Uterus (tissue), 2 donors: Measurements from ENCODE around the gene NLRP12.

Source experiments
- CTCF ChIP-seq, 4 experiments: fragments of 200-600 bp in 2 of 4; fragments of 450-650 bp in 2 of 4; sonication (generic) in 2 of 4; IDR thresholded peaks; one replicate each; pipeline ENCODE4 v1.5.1; 2016 to 2019; ENCODE audit warnings: antibody characterized with exemption in 4 of 4, mild to moderate bottlenecking in 2 of 4, moderate library complexity in 1 of 4
- POLR2A ChIP-seq, 2 donors: fragments of 450-650 bp; IDR thresholded peaks; one replicate each; pipeline ENCODE4 v1.6.1; 2016; ENCODE audit warnings: antibody characterized with exemption in 2 of 2, mild to moderate bottlenecking in 1 of 2, moderate library complexity in 1 of 2

GRCh38 chr19:53786744-53787143 lies 37.4 kb downstream of the NLRP12 start:
- TF ChIP-seq CTCF (IDR thresholded peaks at IDR 0.05) (no peak), POLR2A (IDR thresholded peaks at IDR 0.05) (no peak)
